ENCODE data around the gene CNTNAP5.

GRCh38 chr2:124112206-124112605 is 87.1 kb downstream of the CNTNAP5 start:
- TF ChIP-seq CTCF (conservative IDR thresholded peaks at IDR 0.05 in 1 of 2, IDR thresholded peaks at IDR 0.05 in 1 of 2; ENCODE audit: extremely low read depth in 1 of 2, insufficient read depth in 1 of 2, low read depth in 1 of 2, low read length in 2 of 2) = no peak
- no peak for TF ChIP-seq EZH2 (IDR thresholded peaks at IDR 0.05; ENCODE audit: borderline replicate concordance, low read length)

All from mammary epithelial cell (primary cell).